ENCODE data around the gene SOBP.

- TF ChIP-seq CTCF (IDR thresholded peaks at IDR 0.05; ENCODE audit: low read depth, low read length) (no peak), EZH2phosphoT487 (IDR thresholded peaks at IDR 0.05; ENCODE audit: low read depth) (no peak)
Measured at GRCh38 chr6:107707346-107708275, 217.7 kb downstream of the SOBP start.
